Adrenal gland (tissue), 12 donors: Measurements from ENCODE around the gene DLGAP5. TPM values are rescaled to one million over a fixed set of nuclear protein-coding genes. Genes with fewer than 3 reads are reported as not detected.

Experiments
- DNase-seq, 7 donors: peaks; one replicate each; pipeline ENCODE4 v3.0.0-alpha.2; 2019 to 2020
- H3K27ac ChIP-seq, 5 donors: fragments of 200-600 bp; sonication (generic) in 4 of 5; 1 replicate in 3 of 5; 2 replicates in 2 of 5; pipeline versions ENCODE4 v1.5.1 to v1.8.0; 2016 to 2020; ENCODE audit warnings: mild to moderate bottlenecking in 1 of 5
- H3K27me3 ChIP-seq: fragments of 200-600 bp; 2 replicates; pipeline ENCODE4 v1.8.0; 2021
- H3K36me3 ChIP-seq, 2 donors: fragments of 200-600 bp; replicated peaks in 1 of 2; 1 replicate in 1 of 2; 2 replicates in 1 of 2; pipeline versions ENCODE4 v1.5.1 to v1.8.0; 2018 to 2022
- H3K4me1 ChIP-seq, 2 donors: fragments of 200-600 bp; replicated peaks in 1 of 2; 1 replicate in 1 of 2; 2 replicates in 1 of 2; pipeline versions ENCODE4 v1.5.1 to v1.8.0; 2018 to 2021
- H3K4me3 ChIP-seq, 4 donors: fragments of 200-600 bp; sonication (generic) in 3 of 4; one replicate each; pipeline ENCODE4 v1.5.1; 2016 to 2018
- H3K9me3 ChIP-seq, 3 donors: fragments of 200-600 bp; sonication (generic) in 1 of 3; replicated peaks in 1 of 3; 1 replicate in 2 of 3; 2 replicates in 1 of 3; pipeline versions ENCODE4 v1.5.1 to v1.8.0; 2016 to 2021
- POLR2A ChIP-seq, 2 donors: fragments of 450-650 bp; IDR thresholded peaks; one replicate each; pipeline ENCODE4 v1.6.1; 2017; ENCODE audit warnings: antibody characterized with exemption in 2 of 2, mild to moderate bottlenecking in 2 of 2, moderate library complexity in 1 of 2
- WGBS, 4 donors: extraction: QIAGEN DNeasy Blood & Tissue Kit in 2 of 4; methylation state at CpG; one replicate each; pipeline versions ENCODE4 v1.1.5 to v1.1.7; 2013 to 2017; 5-methylcytosine and 5-hydroxymethylcytosine counted together
- intact Hi-C, 2 donors: fragments of 100-400 bp; cut with DNase I; formaldehyde crosslinking; loops; one replicate each; pipeline versions ENCODE4 v1.14.1 to v1.15.0; 2022 to 2023
- polyA plus RNA-seq, 3 donors: library from polyadenylated mRNA; stranded (reverse); fragments of 200-250 nt in 2 of 3; fragments of 350-450 nt in 1 of 3; fragmentation: Illumina TruSeq in 1 of 3; extraction: RNeasy Lipid Tissue Mini Kit (QIAGEN cat#74804) in 1 of 3; gene quantifications; one replicate each; pipeline ENCODE4 v1.2.3, GENCODE V29; 2013 to 2014
- total RNA-seq, 9 donors: library from RNA; depleted of rRNA in 4 of 9; stranded (reverse); fragments of >200 nt in 4 of 9; fragments of 120-200 nt in 1 of 9; fragmentation: NEBNext Ultra II Directional in 1 of 9; extraction: Animal tissue kit (Norgen Biotek cat#: 25700) in 1 of 9; gene quantifications; one replicate each; pipeline versions ENCODE4 v1.1.0 to v1.2.4, GENCODE V29; 2013 to 2023
- TF ChIP-seq, protein P1 (sequence below), 6 experiments: fragments of 450-650 bp in 4 of 6; fragments of 200-600 bp in 2 of 6; sonication (generic) in 1 of 6; IDR thresholded peaks; 1 replicate in 5 of 6; 2 replicates in 1 of 6; pipeline versions ENCODE4 v1.5.1 to v1.8.0; 2016 to 2021; ENCODE audit warnings: antibody characterized with exemption in 6 of 6, mild to moderate bottlenecking in 2 of 6, moderate library complexity in 1 of 6
- donor health status: healthy with polysubstance abuse.
- donor health status: Bipolar disorder and iron deficiency.
- donor health status: DM: yes; HTN: yes; CAD: no.
- donor health status: DM: no; HTN: no; CAD: no.
- donor health status: DM: no; HTN: no; CAD: no.
- donor health status: DM: yes; HTN: yes; CAD: no.

Gene DLGAP5
- total and polyA plus RNA-seq, 12 donors: 0.03 to 12.5 (median 0.99) TPM; not detected in 2

DNA sequence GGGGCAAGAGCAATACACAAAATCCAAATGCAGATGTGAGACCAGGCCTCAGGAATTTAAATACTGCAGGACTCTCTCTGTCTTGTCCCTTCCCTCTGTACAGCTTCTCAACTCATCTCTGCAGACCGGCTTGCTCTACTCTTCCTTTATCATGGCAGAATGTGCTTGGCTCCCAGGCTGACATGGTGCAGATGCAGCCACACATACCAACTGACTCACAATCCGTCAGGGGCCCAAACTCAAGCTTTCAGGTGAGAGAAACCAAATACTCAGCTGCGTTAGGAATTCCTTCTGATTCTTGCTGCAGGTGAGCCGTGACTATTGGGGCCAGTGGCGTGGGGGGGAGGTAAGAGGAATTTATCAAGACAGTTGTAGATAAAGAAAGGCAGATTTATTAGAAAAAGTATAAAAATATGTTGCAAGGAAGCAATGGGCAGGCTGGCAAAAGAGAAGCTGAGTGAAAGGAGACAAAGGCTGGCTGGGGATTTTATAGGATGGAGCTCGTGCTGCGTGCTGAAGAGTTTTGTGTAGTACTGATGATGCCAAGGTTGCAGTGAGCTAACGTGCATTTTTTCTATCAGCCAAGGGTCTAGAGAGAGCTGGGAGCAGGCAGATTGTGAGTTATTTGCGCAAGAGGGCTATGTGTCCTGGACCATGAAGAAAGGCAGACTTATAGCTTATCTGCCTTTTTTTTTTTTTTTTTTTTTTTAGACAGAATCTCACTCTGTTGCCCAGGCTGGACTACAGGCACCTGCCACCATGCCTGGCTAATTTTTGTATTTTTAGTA lies 67.3 kb downstream of the DLGAP5 start:
- H3K36me3 ChIP-seq: no peaks in the 10 kb centered on the region
- no peak overlapping the region for H3K4me3 ChIP-seq
- TF ChIP-seq, protein P1, sequence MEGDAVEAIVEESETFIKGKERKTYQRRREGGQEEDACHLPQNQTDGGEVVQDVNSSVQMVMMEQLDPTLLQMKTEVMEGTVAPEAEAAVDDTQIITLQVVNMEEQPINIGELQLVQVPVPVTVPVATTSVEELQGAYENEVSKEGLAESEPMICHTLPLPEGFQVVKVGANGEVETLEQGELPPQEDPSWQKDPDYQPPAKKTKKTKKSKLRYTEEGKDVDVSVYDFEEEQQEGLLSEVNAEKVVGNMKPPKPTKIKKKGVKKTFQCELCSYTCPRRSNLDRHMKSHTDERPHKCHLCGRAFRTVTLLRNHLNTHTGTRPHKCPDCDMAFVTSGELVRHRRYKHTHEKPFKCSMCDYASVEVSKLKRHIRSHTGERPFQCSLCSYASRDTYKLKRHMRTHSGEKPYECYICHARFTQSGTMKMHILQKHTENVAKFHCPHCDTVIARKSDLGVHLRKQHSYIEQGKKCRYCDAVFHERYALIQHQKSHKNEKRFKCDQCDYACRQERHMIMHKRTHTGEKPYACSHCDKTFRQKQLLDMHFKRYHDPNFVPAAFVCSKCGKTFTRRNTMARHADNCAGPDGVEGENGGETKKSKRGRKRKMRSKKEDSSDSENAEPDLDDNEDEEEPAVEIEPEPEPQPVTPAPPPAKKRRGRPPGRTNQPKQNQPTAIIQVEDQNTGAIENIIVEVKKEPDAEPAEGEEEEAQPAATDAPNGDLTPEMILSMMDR (IDR thresholded peaks at IDR 0.05): no peak
- TF ChIP-seq POLR2A (IDR thresholded peaks at IDR 0.05): no peak
- 93 to 95% (median 94%) methylated on average over 9 of the region's 9 CpGs for WGBS, 4 donors
- H3K27me3 ChIP-seq: no peaks in the 10 kb centered on the region
- H3K4me1 ChIP-seq: peaks cover 8 to 37% of the 10 kb centered on the region in 2 donors
- H3K9me3 ChIP-seq: no peaks in the 10 kb centered on the region
- no peak overlapping the region for H3K27ac ChIP-seq
- intact Hi-C loops: no loop called here
- no peak for DNase-seq

DNA sequence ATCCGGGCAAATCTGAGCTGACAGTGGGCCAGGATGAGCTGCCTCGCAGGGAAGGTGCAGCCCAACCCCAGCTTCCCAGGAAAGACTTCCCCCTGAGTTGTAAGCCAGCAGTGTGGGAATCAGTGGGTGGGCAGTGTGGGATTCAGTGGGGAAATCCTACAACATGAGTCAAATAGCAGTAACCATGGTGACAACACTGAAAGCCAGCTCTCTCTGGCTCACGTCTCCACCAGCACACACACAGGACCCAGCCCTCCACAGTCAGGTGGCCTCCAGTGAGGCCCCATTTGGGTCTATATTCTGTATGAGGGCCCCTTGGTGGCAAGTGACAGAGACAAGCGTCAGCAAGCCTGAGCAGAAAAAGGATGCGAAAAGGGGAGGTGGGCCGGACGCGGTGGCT lies 68.3 kb downstream of the DLGAP5 start:
- no peaks in the 10 kb centered on the region for H3K9me3 ChIP-seq
- no peak overlapping the region for H3K4me3 ChIP-seq
- 70 to 84% (median 77%) methylated on average over 8 of the region's 8 CpGs for WGBS, 4 donors
- H3K27ac ChIP-seq: peak overlapping the region in 3 of 5 donors; percentile 13 to 66 (median 24)
- TF ChIP-seq, protein P1 (IDR thresholded peaks at IDR 0.05): no peak
- TF ChIP-seq POLR2A (IDR thresholded peaks at IDR 0.05): no peak
- no peaks in the 10 kb centered on the region for H3K36me3 ChIP-seq
- no peaks in the 10 kb centered on the region for H3K27me3 ChIP-seq
- intact Hi-C loops: no loop called here
- DNase-seq: peak in 2 of 7 donors; percentile 24 to 38
- H3K4me1 ChIP-seq: peaks cover 8 to 35% of the 10 kb centered on the region in 2 donors

DNA sequence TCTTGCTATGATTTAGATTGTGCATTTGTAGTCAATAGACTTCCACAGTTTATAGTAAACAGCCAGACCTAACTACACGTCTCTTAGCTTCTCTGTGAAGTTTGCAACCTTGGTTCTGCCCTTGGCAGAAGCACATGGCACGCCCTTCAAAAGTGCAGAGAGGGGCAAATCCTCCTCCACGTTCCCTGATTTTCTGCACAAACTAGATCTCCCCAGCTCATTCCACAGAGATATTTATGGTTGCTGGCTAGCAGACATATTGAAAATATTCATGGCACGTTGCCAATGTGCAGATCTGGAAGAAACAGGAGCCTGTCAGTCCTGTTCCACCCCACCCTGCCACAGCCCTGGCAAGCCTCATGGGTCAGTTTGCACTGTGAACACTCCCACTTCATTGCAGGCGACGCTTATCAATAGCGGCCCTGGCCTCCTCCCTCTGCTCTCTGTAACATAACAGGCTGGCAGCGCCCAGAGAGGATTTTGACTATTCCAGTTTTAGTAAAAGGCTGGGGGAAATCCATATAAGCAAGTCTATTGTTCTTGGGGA lies 68.9 kb downstream of the DLGAP5 start:
- Histone ChIP-seq H3K4me3 (no peak overlapping the region), H3K36me3 (no peaks in the 10 kb centered on the region), H3K27me3 (no peaks in the 10 kb centered on the region), H3K4me1 (peaks cover 8 to 32% of the 10 kb centered on the region in 2 donors), H3K9me3 (no peaks in the 10 kb centered on the region), H3K27ac (peak overlapping the region in 4 of 5 donors; percentile 13 to 66 (median 29))
- peak in 6 of 7 donors; percentile 51 to 76 (median 70) for DNase-seq
- intact Hi-C loops: no loop called here
- no peak for TF ChIP-seq POLR2A (IDR thresholded peaks at IDR 0.05)
- TF ChIP-seq, protein P1 (IDR thresholded peaks at IDR 0.05): no peak
- 32 to 43% (median 36%) methylated on average over 8 of the region's 8 CpGs for WGBS, 4 donors

DNA sequence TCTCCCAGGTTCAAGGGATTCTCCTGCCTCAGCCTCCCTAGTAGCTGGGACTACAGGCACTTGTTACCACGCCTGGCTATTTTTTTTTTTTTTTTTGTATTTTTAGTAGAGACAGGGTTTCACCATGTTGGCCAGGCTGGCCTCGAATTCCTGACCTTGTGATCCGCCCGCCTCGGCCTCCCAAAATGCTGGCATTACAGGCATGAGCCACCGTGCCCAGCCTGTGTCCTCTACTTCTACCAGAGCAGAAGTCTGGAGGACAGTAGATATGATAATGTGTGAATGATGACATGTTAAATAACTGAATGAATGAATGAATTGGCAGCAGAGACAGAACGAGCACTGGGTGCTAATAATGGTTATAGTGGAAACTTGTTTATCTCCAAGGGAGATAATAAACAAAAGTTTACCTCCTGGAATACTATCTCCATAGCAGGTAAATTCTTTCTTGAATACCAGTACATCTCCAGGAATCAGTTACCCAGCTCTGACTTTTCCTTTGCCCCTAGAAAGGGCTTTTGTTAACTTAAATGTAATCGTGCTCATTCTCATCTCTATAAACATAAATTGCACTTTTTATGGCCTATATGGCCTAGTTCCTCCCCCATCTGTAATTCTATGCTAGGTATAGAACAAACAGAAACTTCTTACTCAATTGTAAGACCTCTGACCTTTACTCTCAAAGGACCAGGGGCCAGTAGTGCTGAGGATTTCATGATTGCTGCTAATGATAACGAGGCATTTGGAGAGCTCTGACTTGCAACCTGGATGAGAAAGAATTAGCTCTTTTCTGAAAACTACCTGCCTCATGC lies 69.6 kb downstream of the DLGAP5 start:
- H3K27ac ChIP-seq: peak overlapping the region in 4 of 5 donors; percentile 13 to 66 (median 29)
- WGBS, 4 donors: 39 to 60% (median 47%) methylated on average over 9 of the region's 9 CpGs
- no peak for DNase-seq
- TF ChIP-seq, protein P1 (IDR thresholded peaks at IDR 0.05): no peak
- TF ChIP-seq POLR2A (IDR thresholded peaks at IDR 0.05): no peak
- H3K9me3 ChIP-seq: no peaks in the 10 kb centered on the region
- no peak overlapping the region for H3K4me3 ChIP-seq
- H3K4me1 ChIP-seq: peaks cover 8 to 28% of the 10 kb centered on the region in 2 donors
- no peaks in the 10 kb centered on the region for H3K36me3 ChIP-seq
- intact Hi-C loops: no loop called here
- no peaks in the 10 kb centered on the region for H3K27me3 ChIP-seq
